GOT3 (cell line): ENCODE data around the gene LSS.

Experiments used
- DNase-seq: peaks from one replicate; lab custom pipeline; 2025; ENCODE audit warnings: mixed read lengths; lab: John Stamatoyannopoulos, UW

Gene LSS

DNA sequence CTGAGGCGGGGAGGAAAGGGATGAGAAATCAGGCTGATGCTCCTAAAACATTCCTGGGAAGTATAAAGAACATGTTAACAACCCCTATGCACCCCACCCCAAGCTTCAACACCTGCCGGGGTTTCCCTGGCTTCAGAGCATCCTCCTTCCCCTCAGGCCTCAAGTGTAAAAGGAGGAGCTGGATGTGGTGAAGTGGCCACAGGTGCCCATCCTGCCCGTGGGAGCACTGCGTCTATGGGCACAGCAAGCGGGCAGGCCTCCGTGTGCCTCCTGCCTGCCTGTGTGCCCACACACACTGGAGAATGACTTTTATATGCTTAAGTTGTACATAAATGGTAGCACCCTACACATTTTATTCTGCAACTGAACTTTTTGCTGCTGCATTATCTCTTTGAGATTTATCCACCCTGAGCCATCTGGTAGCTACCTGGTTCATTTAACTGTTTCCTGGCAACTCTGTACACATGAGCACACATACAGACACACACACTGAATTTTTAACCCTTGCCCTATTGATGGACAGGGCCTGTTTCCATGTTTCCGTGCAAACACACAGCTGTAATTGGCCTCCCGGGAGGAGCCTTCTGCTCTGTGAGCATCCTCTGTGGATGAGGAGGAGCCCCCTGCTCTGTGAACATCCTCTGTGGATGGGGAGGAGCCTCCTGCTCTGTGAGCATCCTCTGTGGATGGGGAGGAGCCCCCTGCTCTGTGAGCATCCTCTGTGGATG, 59.8 kb downstream of the LSS start:
- no peak for DNase-seq

DNA sequence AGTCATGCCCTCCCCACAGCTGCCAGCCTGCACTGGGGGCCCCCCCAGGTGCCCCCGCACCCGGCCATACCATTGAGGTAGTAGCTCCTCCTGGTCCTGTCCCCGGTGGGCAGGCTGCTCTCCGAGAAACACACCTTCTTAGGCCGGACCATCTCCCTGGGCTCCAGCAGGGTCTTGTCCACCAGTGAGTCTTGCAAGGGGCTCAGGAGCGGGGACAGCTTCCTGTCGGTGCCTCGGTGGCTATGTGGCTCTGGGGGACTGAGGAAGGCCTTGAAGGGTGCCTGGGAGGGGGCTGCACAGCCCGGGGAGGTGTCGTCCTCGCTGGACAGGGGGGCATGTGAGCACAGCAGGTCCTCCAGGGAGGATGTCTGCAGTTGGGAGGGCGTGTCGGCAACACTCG, 60.3 kb downstream of the LSS start:
- DNase-seq: no peak

DNA sequence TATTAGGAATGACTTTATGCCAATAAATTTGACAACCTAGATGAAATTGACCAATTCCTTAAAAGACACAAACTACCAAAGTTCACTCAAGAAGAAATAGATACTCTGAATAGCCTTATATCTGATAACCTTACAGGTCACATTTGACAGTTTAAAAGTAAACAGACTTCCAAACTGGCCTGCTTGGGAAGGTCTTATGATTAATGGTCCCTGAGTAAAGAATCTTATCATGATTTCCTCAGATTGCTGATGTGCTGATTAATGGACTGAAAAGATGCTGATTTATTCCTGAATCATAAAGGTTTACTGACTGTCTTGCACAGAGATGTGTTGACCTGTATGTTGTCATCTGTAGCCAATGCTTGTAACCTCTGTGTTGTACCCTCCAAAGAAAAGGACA, 63.5 kb downstream of the LSS start:
- DNase-seq: no peak

DNA sequence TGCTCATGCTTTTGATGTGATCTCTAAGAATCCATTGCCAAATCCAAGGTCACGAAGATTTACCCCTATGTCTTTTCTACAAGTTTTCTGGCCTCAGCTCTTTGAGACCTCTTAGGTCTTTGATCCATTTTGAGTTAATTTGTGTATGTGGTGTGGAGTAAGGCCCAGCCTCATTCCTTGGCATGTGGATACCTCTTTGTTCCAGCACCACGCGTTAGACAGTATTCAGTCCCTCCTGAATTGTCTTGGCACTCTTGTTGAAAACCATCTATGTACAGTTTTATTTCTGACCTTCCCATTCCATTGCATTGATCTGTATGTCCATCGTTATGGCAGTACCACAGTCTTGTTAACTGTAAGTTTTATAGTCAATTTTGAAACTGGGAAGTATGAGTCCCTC, 65.2 kb downstream of the LSS start:
- no peak for DNase-seq

DNA sequence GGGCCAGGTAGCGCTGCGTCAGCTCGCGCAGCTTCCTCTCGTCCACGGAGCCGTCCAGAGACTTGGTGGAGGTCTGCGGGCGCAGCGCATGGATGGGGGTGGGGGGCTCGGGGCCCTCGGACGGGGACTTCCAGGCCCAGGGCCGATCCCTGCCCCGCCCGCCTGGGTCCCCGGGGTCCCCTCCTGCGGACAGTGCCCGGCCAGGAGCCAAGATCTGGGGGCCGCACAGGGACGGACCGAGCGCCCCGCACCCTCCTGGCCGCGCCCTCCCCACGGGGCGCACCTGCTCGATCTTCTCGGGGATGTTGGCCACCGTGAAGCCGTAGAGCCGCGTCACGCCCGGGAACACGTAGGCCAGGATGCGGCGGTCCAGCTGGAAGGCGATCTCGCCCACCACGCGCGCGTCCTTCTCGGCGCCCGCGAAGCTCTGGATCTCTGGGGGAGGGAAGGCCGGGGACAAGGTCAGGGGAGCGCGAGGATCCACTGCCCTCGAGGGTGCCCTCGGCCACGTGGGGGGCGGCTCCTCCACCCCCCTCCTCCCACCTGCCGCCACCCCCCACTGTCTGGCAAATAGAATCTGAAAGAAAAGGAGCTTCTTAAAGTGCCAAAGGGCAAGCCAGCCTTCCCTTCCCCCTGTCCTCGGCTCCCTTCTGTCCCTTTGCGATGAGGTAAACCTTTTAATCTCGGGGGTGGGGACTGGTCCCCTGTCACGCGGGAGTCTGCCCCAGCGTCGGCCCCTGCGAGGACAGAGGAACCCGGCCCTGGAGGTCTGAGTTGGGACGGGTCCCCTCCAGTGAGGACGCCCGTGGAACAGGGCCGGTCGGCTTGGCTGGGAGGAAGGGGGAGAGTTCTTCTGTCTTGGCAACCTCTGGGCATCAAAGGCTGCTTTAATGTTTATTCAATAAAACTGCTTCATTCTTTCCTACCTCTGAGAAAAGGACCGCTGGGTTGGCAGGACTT, 66.7 kb downstream of the LSS start:
- DNase-seq: no peak

DNA sequence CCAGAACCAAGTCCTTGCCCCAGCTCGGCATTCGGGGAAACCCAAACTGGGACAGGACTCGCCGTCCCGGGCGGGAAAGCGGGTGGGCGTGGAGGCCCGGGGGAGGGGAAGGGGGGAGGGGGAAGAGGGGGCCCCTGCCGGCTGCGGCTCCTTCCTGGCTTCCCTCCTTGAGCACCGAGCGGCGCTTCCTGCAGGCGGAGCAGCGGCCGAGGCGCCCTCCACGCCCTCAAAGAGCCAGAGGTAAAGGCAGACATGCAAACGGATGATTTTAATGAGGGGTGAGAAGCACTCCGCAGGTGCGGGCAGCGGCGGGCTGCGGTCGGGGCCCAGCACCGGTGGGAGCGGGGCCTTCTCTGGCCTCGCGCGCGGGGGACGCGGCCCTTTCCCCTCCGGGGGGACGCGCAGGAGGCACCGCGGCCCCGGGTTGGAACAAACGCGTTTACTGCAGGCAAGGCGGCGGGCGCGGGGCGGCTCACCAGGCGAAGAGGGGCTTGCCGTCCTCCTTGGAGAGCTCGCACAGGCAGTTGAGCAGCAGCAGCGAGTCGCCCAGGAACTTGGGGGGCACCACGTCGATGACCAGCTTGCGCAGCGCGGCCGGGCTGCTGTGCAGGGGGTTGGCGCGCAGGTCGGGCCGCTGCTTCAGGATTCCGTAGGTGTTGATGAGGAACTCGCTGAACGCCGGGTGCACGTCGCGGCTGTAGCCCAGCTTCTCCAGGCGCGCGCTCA, 67.5 kb downstream of the LSS start:
- no peak for DNase-seq

DNA sequence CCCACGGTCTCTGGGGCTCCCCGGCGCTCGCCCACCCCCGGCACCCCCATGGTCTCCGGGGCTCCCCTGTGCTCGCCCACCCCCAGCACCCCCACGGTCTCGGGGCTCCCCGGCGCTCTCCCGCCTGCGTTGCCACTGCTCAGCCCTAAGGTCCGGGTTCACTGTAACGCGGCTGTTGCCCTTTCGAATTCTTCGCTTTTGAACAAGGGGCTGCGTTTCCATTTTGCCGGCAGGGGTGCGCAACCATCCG, 68.0 kb downstream of the LSS start:
- DNase-seq: no peak

DNA sequence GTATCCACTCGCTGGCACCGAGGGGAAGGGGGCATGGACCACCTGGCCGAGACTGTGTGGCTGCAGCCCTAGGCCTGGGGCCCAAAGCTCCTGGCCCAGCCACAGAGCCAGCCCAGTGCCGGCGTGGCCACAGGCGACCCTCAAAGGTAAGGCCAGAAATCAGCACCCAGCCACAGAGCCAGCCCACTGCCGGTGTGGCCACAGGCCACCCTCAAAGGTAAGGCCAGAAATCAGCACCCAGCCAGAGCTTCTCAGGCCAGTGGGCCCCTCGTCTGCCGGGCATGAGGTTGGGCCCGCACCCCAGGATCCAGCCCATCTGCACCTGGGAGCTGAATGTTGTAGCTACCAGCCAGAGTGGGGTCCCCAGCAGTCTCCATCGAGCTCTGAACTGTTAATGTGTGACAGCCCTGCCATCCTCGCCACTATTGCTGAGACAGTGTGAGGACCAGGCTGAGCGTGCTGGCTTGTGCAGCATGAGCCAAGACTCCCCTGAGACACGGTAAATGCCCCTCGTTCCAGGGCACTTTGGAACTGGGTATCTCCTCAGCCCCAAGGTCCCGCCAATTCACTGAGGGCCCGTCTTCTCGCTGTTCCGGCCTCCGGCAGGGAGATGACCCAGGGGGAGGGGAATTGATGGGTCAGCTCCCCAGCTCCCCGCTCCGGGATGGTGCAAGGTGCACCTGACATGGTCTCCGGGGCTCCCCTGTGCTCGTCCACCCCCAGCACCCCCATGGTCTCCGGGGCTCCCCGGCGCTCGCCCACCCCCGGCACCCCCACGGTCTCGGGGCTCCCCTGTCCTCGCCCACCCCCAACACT, 68.5 kb downstream of the LSS start:
- DNase-seq: no peak

DNA sequence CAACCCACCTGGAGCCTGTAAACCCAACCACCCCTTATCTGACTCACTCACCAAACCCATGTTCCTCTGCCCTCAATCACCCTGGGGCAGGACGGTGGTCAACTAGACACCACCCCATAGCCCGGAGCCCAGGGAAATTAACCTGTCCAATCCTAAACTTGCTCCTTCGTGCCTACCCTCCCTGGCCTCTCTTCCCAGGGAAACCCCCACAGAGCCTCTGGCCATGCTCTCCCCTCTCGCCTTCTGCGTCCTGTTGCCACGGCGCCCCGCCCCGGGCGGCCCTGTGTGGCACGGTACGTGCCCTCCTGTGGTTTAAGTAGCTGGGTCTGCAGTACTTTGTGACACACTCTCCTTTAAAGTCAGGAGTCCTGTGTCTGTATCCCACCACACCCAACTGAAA, 69.2 kb downstream of the LSS start:
- DNase-seq: no peak

DNA sequence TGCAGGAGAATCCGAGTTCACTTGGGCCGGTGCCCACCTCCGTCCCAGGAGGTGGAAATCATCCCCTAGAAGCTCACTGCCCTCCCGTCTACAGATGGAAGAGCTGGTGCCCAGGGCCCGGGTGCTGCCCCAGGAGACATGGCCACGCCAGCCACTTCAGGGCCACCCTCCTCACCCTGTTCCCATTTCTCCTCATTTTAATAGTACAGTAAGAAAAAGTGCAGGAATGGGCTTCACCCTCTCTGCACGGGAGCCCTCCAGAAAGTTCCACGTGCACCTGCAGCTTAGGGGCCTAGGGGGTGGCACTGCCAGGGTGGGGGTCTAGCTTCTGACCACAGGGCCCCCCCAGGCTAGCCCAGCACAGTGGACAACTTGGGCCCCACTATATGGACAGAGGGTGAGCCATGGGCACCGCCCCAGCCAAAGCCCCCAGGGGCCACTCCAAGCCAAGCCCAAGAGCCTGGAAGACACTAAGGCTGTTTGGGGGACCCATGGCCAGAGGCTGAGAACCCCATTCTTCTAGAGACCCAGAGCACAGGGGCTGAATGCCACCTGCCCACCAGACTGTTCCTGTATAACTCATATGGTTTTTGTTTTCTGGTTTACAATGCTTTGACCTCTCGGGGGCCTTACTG, 69.8 kb downstream of the LSS start:
- no peak for DNase-seq

DNA sequence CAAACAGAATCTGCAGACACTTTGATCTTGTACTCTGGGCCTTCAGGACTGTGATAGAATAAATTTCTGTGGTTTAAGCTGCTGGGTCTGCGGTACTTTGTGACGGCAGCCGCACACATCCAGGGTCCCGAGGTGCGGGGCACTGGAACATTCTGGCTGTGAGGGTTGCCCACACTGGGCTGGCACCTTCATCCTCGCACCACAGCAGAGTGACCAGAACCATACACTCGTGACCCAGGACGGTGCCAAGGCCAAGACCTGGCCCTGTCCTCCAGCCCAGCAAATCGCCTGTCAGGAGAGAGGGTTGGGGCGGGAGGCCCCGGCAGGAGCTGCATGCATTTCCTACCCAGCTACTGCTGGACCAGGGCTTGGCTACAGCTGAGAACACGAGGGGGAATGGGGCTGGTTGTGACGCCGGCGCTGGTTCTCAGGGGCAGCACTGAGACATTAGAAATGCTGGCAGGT, 70.6 kb downstream of the LSS start:
- no peak for DNase-seq

DNA sequence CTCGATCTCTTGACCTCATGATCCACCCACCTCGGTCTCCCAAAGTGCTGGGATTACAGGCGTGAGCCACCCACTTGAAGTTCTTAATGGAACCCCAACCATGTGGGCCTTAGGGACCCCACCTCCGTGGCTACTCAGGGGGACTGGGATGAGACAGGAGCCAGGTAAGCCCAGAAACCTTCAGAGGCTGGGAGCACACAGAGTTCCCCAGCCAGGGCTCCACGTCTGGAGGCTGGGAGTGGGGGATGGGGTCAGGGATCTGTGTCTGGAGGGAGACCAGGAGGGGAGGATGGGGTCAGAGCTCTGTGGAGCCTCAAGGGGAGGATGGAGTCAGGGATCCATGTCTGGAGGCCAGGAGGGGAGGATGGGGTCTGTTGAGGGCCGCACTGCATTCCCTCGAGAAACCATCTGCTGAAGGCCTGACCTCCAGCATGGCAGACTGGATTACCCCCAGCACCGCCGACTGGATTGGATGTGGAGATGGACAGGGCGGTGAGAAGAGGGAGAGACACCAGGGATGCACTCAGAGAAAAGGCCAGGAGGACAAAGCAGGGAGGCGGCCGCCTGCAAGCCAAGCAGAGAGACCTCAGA, 71.1 kb downstream of the LSS start:
- no peak for DNase-seq

DNA sequence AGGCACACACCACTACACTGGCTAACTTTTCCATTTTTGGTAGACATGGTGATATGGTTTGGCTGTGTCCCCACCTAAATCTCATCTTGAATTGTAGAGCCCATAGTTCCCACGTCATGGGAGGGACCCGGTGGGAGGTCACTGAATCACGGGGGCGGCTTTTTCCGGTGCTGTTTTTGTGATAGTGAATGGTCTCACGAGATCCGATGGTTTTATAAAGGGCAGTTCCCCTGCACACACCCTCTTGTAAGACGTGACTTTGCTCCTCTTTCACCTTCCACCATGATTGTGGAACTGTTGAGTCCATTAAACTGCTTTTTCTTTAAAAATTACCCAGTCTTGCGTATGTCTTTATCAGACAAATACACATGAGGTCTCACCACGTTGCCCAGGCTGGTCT, 71.9 kb downstream of the LSS start:
- DNase-seq: no peak

DNA sequence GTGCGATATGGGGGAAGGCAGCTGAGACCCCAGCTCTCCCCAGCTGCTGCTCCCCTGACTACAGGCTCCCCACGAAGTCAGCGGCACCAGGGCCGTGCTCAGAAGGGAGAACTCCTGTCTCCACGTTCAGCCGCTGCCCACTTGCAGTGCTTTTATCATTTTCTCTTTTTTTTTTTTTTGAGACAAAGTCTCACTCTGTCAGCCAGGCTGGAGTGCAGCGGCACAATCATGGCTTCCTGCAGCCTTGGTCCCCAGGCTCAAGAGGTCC, 72.3 kb downstream of the LSS start:
- no peak for DNase-seq

DNA sequence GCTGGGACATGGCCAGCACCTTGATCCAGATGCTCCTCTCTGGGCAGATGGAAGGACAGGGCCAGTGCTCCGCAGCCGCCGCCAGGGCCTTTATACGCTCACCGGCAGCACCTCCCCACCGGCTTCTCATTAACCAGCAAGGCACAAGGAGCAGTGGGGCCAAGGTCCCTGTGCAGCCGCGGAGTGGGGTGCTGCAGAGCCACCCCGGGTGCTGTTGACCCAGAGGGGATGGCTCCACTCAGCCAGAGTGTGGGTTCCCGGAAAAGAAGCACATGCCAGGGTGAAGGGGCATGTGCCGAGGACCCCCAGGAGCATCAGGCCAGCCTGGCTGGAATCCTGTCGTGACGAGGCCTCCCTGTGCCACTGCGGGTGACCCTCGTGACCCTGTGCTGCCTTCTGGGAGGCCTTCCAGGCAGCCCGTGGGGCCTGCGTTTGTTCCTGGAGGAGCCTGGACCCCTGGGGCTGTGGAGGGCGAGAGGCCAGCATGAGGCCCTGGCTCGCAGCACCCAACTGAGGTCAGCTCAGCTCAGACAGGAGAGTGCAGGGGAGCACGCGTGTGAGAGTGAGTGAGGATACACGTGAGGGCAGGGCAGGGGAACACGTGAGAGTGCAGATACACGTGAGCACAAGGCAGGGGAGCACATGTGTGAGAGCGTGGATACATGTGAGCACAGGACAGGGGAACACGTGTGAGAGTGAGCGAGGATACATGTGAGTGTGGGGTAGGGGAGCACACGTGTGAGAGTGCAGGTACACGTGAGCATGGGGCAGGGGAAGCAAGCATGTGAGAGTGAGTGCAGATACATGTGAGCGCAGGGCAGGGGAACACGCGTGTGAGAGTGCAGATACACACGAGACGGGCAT, 72.8 kb downstream of the LSS start, which contains the start of gene FTCD:
TSS of gene FTCD (minus strand) at position 66 of the 864 bp plus-strand sequence. CDS start at position 10, 56 bp downstream.
- DNase-seq: no peak

DNA sequence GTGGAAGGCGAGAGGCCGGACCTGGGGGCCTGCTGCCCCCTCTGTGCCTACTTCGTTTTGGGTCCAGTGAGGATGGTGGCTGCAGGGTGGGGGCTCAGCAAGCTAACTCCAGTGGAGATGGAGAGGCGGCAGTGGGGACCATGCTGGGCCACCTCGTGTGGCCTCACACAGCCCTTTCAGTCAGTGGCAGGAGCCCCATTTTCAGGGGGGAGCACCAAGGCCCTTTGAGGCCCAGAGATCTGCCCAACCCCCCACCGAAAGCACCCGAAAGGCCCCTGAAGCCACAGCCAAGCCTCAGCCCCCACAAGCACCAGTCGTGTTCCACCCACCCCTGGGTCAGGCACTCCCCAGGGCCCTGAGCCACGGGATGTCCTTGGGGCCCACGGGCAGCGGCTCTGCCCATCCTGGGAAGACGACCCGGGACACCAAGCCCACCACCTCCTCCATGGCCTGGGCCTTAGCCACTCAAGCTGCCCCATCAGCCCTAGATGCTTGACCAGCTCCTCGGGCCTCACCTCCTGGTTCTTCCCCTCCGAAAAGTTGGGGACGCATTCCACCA, 73.5 kb downstream of the LSS start:
- no peak for DNase-seq

DNA sequence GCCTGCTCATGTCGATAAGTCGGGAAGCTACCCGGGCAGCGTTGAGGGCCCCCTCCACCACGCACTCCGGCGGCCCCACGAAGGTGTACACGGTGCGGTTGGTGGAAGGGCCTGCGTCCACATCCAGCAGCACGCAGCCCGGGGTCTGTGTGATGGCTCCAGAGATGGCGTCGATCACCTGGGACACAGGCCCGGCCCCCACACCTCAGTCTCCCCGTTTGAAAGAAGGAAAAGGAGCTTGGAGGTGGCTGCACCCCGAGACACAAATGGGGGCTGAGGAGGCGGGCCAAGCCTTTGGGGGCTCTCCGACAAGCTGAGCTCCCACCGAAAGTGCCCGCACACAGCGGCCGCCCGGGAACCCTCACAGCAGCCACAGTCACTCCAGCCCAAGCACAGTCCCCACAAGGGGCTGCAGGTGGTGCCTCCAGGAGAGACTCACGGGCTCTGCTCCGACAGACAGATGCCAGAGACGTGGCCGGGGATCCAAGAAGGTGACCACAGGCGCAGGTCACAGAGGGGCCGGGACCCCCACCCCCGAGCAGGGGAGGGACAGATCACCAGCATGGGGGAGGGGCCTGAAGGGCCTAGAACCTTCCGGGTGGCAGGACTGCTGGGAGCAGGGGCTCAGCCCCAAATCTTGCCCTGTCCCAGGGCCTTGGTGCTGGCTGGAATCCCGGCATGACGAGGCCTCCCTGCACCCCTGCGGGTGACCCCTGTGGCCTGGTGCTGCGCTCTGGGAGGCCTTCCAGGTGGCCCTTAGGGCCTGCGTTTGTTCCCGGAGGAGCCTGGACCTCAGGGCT, 74.2 kb downstream of the LSS start:
- no peak for DNase-seq

DNA sequence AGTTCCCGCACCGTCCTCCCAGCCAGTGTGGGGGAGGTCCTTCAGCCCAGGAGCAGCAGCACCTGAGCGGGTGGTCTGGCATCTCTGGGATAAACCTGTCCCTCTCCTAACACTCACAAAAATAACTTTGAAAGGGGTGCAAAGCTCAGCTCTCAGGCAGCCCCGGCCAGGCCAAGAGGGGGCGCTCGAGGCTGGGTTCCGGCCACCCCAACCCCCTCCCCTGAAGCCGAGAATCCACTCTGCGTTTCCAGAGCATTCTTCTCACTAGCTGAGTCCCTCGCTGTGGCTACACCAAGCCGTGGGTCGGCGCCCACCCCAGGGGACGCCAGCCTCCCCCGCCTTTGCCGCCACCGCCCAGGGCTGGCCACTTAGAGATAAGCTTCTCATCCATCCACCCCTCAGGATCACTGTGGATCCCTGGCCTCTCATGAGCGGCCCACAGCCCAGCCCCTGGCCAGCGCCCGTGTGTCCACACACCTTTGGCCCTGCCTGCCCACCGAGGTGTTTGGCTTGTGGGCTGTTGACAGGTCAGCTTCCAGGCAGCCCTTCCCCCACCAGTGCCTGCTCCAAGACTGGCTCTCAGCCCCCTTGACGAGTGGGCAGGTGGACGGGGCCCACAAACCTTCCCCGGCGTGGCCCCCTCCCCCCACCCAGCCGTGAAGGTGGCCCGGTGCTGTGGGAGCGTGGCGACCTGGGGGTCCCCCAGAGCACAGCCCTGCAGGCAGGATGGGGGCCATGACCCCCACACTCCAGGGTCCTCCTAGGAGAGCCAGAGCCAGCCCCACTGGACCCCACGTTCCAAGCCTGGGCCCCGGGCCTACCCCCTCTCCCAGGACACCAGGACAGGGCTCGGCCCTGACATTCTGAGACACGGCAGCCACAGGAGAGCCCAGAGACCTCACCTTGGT, 75.1 kb downstream of the LSS start:
- DNase-seq: no peak
